ENCODE results near the gene PDGFRB. TPM values are rescaled to one million over a fixed set of nuclear protein-coding genes. Genes with fewer than 3 reads are reported as not detected.

The PDGFRB gene
- total RNA-seq, 1 experiment from 2014 or later: 0.34 TPM

DNA sequence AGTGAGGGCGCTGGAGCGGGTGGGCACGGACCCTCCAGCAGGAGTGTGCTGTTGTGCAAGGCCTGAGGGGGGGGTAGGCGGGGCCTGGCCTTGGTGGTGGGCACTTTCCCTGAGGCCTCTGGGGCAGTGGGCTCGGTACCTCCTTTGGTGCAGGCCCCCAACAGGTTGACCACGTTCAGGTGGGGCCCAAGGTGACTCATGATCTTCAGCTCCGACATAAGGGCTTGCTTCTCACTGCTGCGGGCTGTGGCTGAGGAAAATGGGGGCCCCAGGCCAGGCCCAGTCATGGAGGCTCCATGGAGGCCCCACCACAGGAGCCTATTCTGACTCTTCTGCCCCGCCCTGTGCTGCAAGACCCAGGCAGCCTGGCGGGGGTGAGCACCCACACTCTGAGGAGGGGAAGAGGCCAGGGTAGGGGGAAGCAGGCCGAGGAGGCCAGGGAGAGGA, 31.5 kb downstream of the PDGFRB start:
- DNase-seq (ENCODE audit: low read depth, low spot score) (no peak), ATAC-seq (no peak)
- TF ChIP-seq EGR1 (IDR thresholded peaks at IDR 0.05; ENCODE audit: low read depth) (no peak), POLR2AphosphoS5 (IDR thresholded peaks at IDR 0.05; ENCODE audit: low read depth, low read length) (no peak), CBX3 (IDR thresholded peaks at IDR 0.05; ENCODE audit: low read depth) (no peak), JUND (IDR thresholded peaks at IDR 0.05) (no peak), ZFX (IDR thresholded peaks at IDR 0.05) (no peak), SP1 (IDR thresholded peaks at IDR 0.05; ENCODE audit: low read depth) (no peak), TCF7L2 (IDR thresholded peaks at IDR 0.05; ENCODE audit: borderline replicate concordance, extremely low read depth, insufficient read depth, insufficient read length) (no peak), SRF (IDR thresholded peaks at IDR 0.05; ENCODE audit: low read depth) (no peak), EZH2 (IDR thresholded peaks at IDR 0.05) (no peak), EZH2phosphoT487 (IDR thresholded peaks at IDR 0.05; ENCODE audit: borderline replicate concordance) (no peak), CEBPB (IDR thresholded peaks at IDR 0.05; ENCODE audit: low read depth) (no peak), ELF1 (IDR thresholded peaks at IDR 0.05; ENCODE audit: borderline replicate concordance, low read depth) (no peak), POLR2A (IDR thresholded peaks at IDR 0.05; ENCODE audit: borderline replicate concordance, extremely low read depth, insufficient read depth, insufficient read length) (no peak), RAD21 (IDR thresholded peaks at IDR 0.05; ENCODE audit: low read depth) (no peak)
- TF ChIP-seq, protein P1, sequence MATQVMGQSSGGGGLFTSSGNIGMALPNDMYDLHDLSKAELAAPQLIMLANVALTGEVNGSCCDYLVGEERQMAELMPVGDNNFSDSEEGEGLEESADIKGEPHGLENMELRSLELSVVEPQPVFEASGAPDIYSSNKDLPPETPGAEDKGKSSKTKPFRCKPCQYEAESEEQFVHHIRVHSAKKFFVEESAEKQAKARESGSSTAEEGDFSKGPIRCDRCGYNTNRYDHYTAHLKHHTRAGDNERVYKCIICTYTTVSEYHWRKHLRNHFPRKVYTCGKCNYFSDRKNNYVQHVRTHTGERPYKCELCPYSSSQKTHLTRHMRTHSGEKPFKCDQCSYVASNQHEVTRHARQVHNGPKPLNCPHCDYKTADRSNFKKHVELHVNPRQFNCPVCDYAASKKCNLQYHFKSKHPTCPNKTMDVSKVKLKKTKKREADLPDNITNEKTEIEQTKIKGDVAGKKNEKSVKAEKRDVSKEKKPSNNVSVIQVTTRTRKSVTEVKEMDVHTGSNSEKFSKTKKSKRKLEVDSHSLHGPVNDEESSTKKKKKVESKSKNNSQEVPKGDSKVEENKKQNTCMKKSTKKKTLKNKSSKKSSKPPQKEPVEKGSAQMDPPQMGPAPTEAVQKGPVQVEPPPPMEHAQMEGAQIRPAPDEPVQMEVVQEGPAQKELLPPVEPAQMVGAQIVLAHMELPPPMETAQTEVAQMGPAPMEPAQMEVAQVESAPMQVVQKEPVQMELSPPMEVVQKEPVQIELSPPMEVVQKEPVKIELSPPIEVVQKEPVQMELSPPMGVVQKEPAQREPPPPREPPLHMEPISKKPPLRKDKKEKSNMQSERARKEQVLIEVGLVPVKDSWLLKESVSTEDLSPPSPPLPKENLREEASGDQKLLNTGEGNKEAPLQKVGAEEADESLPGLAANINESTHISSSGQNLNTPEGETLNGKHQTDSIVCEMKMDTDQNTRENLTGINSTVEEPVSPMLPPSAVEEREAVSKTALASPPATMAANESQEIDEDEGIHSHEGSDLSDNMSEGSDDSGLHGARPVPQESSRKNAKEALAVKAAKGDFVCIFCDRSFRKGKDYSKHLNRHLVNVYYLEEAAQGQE (IDR thresholded peaks at IDR 0.05; ENCODE audit: low read depth): no peak
- TF ChIP-seq, protein P2, sequence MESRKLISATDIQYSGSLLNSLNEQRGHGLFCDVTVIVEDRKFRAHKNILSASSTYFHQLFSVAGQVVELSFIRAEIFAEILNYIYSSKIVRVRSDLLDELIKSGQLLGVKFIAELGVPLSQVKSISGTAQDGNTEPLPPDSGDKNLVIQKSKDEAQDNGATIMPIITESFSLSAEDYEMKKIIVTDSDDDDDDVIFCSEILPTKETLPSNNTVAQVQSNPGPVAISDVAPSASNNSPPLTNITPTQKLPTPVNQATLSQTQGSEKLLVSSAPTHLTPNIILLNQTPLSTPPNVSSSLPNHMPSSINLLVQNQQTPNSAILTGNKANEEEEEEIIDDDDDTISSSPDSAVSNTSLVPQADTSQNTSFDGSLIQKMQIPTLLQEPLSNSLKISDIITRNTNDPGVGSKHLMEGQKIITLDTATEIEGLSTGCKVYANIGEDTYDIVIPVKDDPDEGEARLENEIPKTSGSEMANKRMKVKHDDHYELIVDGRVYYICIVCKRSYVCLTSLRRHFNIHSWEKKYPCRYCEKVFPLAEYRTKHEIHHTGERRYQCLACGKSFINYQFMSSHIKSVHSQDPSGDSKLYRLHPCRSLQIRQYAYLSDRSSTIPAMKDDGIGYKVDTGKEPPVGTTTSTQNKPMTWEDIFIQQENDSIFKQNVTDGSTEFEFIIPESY (IDR thresholded peaks at IDR 0.05; ENCODE audit: extremely low read depth, insufficient replicate concordance, low read length): no peak
- TF ChIP-seq, protein P3, sequence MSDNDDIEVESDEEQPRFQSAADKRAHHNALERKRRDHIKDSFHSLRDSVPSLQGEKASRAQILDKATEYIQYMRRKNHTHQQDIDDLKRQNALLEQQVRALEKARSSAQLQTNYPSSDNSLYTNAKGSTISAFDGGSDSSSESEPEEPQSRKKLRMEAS (IDR thresholded peaks at IDR 0.05): no peak
- TF ChIP-seq, protein P4, sequence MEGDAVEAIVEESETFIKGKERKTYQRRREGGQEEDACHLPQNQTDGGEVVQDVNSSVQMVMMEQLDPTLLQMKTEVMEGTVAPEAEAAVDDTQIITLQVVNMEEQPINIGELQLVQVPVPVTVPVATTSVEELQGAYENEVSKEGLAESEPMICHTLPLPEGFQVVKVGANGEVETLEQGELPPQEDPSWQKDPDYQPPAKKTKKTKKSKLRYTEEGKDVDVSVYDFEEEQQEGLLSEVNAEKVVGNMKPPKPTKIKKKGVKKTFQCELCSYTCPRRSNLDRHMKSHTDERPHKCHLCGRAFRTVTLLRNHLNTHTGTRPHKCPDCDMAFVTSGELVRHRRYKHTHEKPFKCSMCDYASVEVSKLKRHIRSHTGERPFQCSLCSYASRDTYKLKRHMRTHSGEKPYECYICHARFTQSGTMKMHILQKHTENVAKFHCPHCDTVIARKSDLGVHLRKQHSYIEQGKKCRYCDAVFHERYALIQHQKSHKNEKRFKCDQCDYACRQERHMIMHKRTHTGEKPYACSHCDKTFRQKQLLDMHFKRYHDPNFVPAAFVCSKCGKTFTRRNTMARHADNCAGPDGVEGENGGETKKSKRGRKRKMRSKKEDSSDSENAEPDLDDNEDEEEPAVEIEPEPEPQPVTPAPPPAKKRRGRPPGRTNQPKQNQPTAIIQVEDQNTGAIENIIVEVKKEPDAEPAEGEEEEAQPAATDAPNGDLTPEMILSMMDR (IDR thresholded peaks at IDR 0.05 in 2 of 3, conservative IDR thresholded peaks at IDR 0.05 in 1 of 3; ENCODE audit: borderline replicate concordance in 1 of 3, insufficient read depth in 1 of 3, low read depth in 2 of 3, low read length in 2 of 3): no peak
- TF ChIP-seq, protein P5, sequence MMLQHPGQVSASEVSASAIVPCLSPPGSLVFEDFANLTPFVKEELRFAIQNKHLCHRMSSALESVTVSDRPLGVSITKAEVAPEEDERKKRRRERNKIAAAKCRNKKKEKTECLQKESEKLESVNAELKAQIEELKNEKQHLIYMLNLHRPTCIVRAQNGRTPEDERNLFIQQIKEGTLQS (IDR thresholded peaks at IDR 0.05): no peak
- Histone ChIP-seq H3K4me1 (ENCODE audit: control insufficient read depth in 1 of 2, insufficient read depth in 2 of 2, low read length in 2 of 2) (peaks cover 4 to 9% of the 10 kb centered on the region in 2 experiments; a peak in 3 of 4 replicates), H3K9me2 (ENCODE audit: insufficient read depth) (no peaks in the 10 kb centered on the region), H2AFZ (ENCODE audit: low read depth, low read length, poor library complexity, severe bottlenecking) (no peak overlapping the region), H3K4me2 (ENCODE audit: low read length) (no peak overlapping the region), H4K20me1 (ENCODE audit: insufficient read depth) (no peaks in the 10 kb centered on the region), H3K9ac (ENCODE audit: low read length) (no peak overlapping the region), H3K79me2 (ENCODE audit: insufficient read depth, low read length) (no peaks in the 10 kb centered on the region), H3K27ac (ENCODE audit: low read depth, low read length) (no peak overlapping the region), H3K27me3 (ENCODE audit: insufficient read depth, low read length) (no peaks in the 10 kb centered on the region), H3K36me3 (ENCODE audit: control insufficient read depth in 1 of 2, insufficient read depth in 2 of 2, low read length in 2 of 2) (no peaks in the 10 kb centered on the region), H3K4me3 (replicated peaks in 1 of 2; ENCODE audit: low read depth in 1 of 2, low read length in 2 of 2) (no peak overlapping the region), H3K9me3 (ENCODE audit: control insufficient read depth in 1 of 2, insufficient read depth in 1 of 2, low read depth in 1 of 2, low read length in 2 of 2) (no peaks in the 10 kb centered on the region)
- BruUV-seq (replicated peaks): no TSS peak
- ChIA-PET POLR2A (no interaction called here), RAD21 (ENCODE audit: low non-redundant PET in 1 of 2, low total read pairs in 2 of 2, uncharacterized antibody in 2 of 2, unreplicated experiment in 2 of 2) (no interaction called here), CTCF (no interaction called here)
- intact Hi-C loops (cut with micrococcal nuclease): no loop called here

Data from HCT116 (cell line).